Transverse colon (tissue), 4 donors: ENCODE results near the gene NR2E3. TPM values are rescaled to one million over a fixed set of nuclear protein-coding genes. Genes with fewer than 3 reads are reported as not detected.

ENCODE experiments used
- DNase-seq: peaks from one replicate; pipeline ENCODE4 v3.0.0-alpha.2; 2019
- H3K27ac ChIP-seq, 4 donors: fragments of 200-600 bp; sonication (generic); 2 replicates each; pipeline ENCODE4 v1.5.1; 2016 to 2018; ENCODE audit warnings: inconsistent platforms in 4 of 4
- H3K27me3 ChIP-seq: fragments of 200-600 bp; sonication (generic); 2 replicates; pipeline ENCODE4 v1.5.1; 2017; ENCODE audit warnings: inconsistent platforms
- H3K36me3 ChIP-seq, 4 donors: fragments of 200-600 bp; sonication (generic); 2 replicates each; pipeline ENCODE4 v1.5.1; 2017 to 2019; ENCODE audit warnings: inconsistent platforms in 4 of 4
- H3K4me1 ChIP-seq, 4 donors: fragments of 200-600 bp; sonication (generic); 2 replicates each; pipeline ENCODE4 v1.5.1; 2017 to 2020; ENCODE audit warnings: inconsistent platforms in 4 of 4
- H3K4me3 ChIP-seq, 4 donors: fragments of 200-600 bp; sonication (generic); 1 replicate in 1 of 4; 2 replicates in 3 of 4; pipeline versions ENCODE4 v1.5.1 to v1.6.1; 2017 to 2019; ENCODE audit warnings: inconsistent platforms in 4 of 4
- H3K9me3 ChIP-seq, 2 donors: fragments of 200-600 bp; sonication (generic); 2 replicates each; pipeline ENCODE4 v1.5.1; 2017 to 2019; ENCODE audit warnings: inconsistent platforms in 2 of 2
- CTCF ChIP-seq, 5 experiments: fragments of 200-600 bp in 3 of 5; fragments of 450-650 bp in 2 of 5; sonication (generic) in 3 of 5; IDR thresholded peaks; 1 replicate in 2 of 5; 2 replicates in 3 of 5; pipeline ENCODE4 v1.5.1; 2016 to 2017; ENCODE audit warnings: antibody characterized with exemption in 5 of 5, inconsistent platforms in 3 of 5, mild to moderate bottlenecking in 2 of 5, moderate library complexity in 1 of 5
- EP300 ChIP-seq: sonication (generic); formaldehyde crosslinking; IDR thresholded peaks from one replicate; pipeline ENCODE4 v1.6.1; 2017; ENCODE audit warnings: antibody characterized with exemption, low read depth
- POLR2A ChIP-seq: fragments of 450-650 bp; IDR thresholded peaks from one replicate; pipeline ENCODE4 v1.6.1; 2016; ENCODE audit warnings: antibody characterized with exemption, mild to moderate bottlenecking, moderate library complexity
- POLR2AphosphoS5 ChIP-seq, 3 donors: sonication (generic); formaldehyde crosslinking; IDR thresholded peaks; one replicate each; pipeline ENCODE4 v1.6.1; 2016; ENCODE audit warnings: antibody characterized with exemption in 3 of 3
- WGBS, 2 donors: methylation state at CpG; one replicate each; pipeline ENCODE4 v1.1.5; 2018; ENCODE audit warnings: low coverage in 1 of 2; 5-methylcytosine and 5-hydroxymethylcytosine counted together
- in situ Hi-C, 4 donors: fragments of 200-750 bp; cut with MboI; loops; one replicate each; pipeline versions ENCODE4 v1.15.0 to v1.15.1; 2017; ENCODE audit warnings: low sequenced_read_pairs in 3 of 4, low pct_ligation_motif_present in 1 of 4, low pct_unique_long_range_greater_than_20kb in 1 of 4
- intact Hi-C: fragments of 100-400 bp; cut with DNase I; formaldehyde crosslinking; loops from one replicate; pipeline ENCODE4 v1.15.1; 2023; ENCODE audit warnings: low total_unique reads
- total RNA-seq, 4 donors: library from RNA; depleted of rRNA; stranded (reverse); fragments of >200 nt; gene quantifications; one replicate each; pipeline ENCODE4 v1.1.0, GENCODE V29; 2016

NR2E3 gene
- total RNA-seq, 4 donors from 2014 or later, result 0.55 to 0.95 TPM; not detected in 2

- TF ChIP-seq CTCF (IDR thresholded peaks at IDR 0.05), result no peak
- TF ChIP-seq EP300, result no peak
- no peak for TF ChIP-seq POLR2AphosphoS5 (IDR thresholded peaks at IDR 0.05)
- TF ChIP-seq POLR2A, result no peak
- Histone ChIP-seq H3K9me3 (no peaks in the 10 kb centered on the region), H3K36me3 (no peaks in the 10 kb centered on the region), H3K4me3 (no peak overlapping the region), H3K27me3 (no peaks in the 10 kb centered on the region), H3K27ac (no peak overlapping the region), H3K4me1 (peaks cover 0 to 8% (median 5%) of the 10 kb centered on the region in 4 donors)
- 94% methylated on average over 11 to 24 of the region's 24 CpGs for WGBS, 2 donors
- no peak for DNase-seq
- in situ Hi-C loops, result loop anchor here in 2 of 4 donors (10.0 to 25.0 kb wide), 3 partner anchors 347 to 360 kb away; no protein-coding TSS in a partner anchor
- intact Hi-C loops, result loop anchor here (10.0 kb wide), 1 partner anchor 57 kb away; no protein-coding TSS in a partner anchor
Observed at GRCh38 chr15:71801935-71802655, 8.3 kb upstream of the NR2E3 start.

- TF ChIP-seq EP300, result no peak
- no peak for TF ChIP-seq POLR2A
- TF ChIP-seq CTCF (IDR thresholded peaks at IDR 0.05), result peak in 2 of 5 experiments; percentile 24 to 32
- Histone ChIP-seq H3K36me3 (no peaks in the 10 kb centered on the region), H3K27ac (no peak overlapping the region), H3K9me3 (no peaks in the 10 kb centered on the region), H3K27me3 (no peaks in the 10 kb centered on the region), H3K4me1 (peaks cover 0 to 8% (median 5%) of the 10 kb centered on the region in 4 donors), H3K4me3 (no peak overlapping the region)
- 64 to 84% methylated on average over 13 to 21 of the region's 21 CpGs for WGBS, 2 donors
- intact Hi-C loops (loop anchor here (10.0 kb wide), 1 partner anchor 58 kb away; no protein-coding TSS in a partner anchor), in situ Hi-C loops (loop anchor here in 2 of 4 donors (10.0 to 25.0 kb wide), 3 partner anchors 348 to 360 kb away; no protein-coding TSS in a partner anchor)
- no peak for DNase-seq
Observed at GRCh38 chr15:71802770-71803169, 7.6 kb upstream of the NR2E3 start.

- no peaks in the 10 kb centered on the region for H3K27me3 ChIP-seq
- no peaks in the 10 kb centered on the region for H3K9me3 ChIP-seq
- H3K27ac ChIP-seq, result no peak overlapping the region
- no peak for TF ChIP-seq CTCF (IDR thresholded peaks at IDR 0.05)
- no peak for TF ChIP-seq EP300
- intact Hi-C loops, result loop anchor here (10.0 kb wide), 1 partner anchor 59 kb away; no protein-coding TSS in a partner anchor
- DNase-seq, result no peak
- peaks cover 0 to 8% (median 5%) of the 10 kb centered on the region in 4 donors for H3K4me1 ChIP-seq
- H3K4me3 ChIP-seq, result no peak overlapping the region
- H3K36me3 ChIP-seq, result no peaks in the 10 kb centered on the region
- 0 to 65% methylated on average over 1 to 5 of the region's 5 CpGs for whole genome bisulfite sequencing, 2 donors
- in situ Hi-C loops, result loop anchor here in 2 of 4 donors (10.0 to 25.0 kb wide), 3 partner anchors 349 to 359 kb away; no protein-coding TSS in a partner anchor
Observed at GRCh38 chr15:71804226-71804625, 6.1 kb upstream of the NR2E3 start.

DNA sequence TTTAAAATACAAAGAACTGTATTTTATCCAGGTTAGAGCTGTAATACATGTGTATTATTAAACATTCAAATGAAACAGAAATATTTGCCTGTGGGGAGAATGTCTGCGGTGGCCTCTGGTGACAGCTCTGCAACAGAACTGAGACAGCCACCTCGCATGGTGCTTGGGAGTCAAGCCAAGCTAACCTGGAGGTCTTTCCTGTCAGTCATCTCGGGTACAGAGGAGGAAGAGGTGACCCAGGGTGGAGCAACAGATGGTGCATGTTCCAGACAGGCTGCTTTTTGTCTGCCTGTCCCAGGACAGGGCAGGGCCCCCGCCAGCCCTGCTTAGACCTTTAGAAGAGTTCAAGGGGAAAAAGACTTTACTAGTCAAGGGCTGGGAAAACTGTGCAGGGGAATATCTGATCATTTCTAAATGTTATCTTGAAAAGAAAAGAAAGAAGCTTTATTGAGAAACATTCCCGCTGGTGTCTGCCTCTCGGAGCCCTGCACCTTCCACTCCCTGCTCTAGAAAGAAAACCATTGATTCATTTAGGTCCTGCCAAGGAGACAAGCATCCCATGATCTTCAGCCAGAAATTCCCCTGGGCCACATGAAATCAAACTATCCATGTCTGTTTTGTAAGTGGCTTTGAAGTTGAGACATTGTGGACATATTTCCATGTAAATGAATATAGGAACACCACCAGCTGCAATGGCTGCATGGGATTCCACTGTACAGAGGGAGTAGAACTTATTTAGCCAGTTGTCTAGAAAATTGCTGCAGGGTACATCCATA lies 5.5 kb upstream of the NR2E3 start:
- DNase-seq, result no peak
- intact Hi-C loops (loop anchor here (10.0 kb wide), 1 partner anchor 60 kb away; no protein-coding TSS in a partner anchor), in situ Hi-C loops (loop anchor here in 2 of 4 donors (10.0 to 25.0 kb wide), 3 partner anchors 350 to 360 kb away; no protein-coding TSS in a partner anchor)
- H3K4me3 ChIP-seq, result no peak overlapping the region
- H3K9me3 ChIP-seq, result no peaks in the 10 kb centered on the region
- H3K27me3 ChIP-seq, result no peaks in the 10 kb centered on the region
- no peak for TF ChIP-seq EP300
- no peak for TF ChIP-seq POLR2AphosphoS5 (IDR thresholded peaks at IDR 0.05)
- no peak for TF ChIP-seq CTCF (IDR thresholded peaks at IDR 0.05)
- TF ChIP-seq POLR2A, result no peak
- H3K27ac ChIP-seq, result no peak overlapping the region
- H3K36me3 ChIP-seq, result no peaks in the 10 kb centered on the region
- WGBS, 2 donors, result 63 to 84% methylated on average over 5 to 6 of the region's 6 CpGs
- H3K4me1 ChIP-seq, result peaks cover 0 to 8% (median 5%) of the 10 kb centered on the region in 4 donors
